K562 (cell line): Measurements from ENCODE around the gene TRMT44. TPM values are rescaled to one million over a fixed set of nuclear protein-coding genes. Genes with fewer than 3 reads are reported as not detected.

Experiments
- ARID2 ChIP-seq: fragments of 450-650 bp; IDR thresholded peaks from 2 replicates; pipeline ENCODE4 v1.6.1; 2017; ENCODE audit warnings: antibody characterized with exemption, mild to moderate bottlenecking
- BCOR ChIP-seq: fragments of 450-650 bp; IDR thresholded peaks from 2 replicates; pipeline ENCODE4 v1.6.1; 2016
- CHD1 ChIP-seq: fragments of 200-600 bp; sonication (generic); IDR thresholded peaks from one replicate; pipeline ENCODE4 v1.6.1; 2012; ENCODE audit warnings: mild to moderate bottlenecking, moderate library complexity, low read length, inconsistent platforms
- CTCF ChIP-seq, 3 experiments: IDR thresholded peaks in 2 of 3; conservative IDR thresholded peaks in 1 of 3; 2 replicates each; pipeline ENCODE4 v1.5.1; 2011 to 2012; ENCODE audit warnings: low read length in 3 of 3, mild to moderate bottlenecking in 3 of 3, control low read depth in 2 of 3, improper control_type of control experiment in 1 of 3, inconsistent platforms in 1 of 3, low read depth in 1 of 3, mixed read lengths in 1 of 3, moderate library complexity in 1 of 3; ENCODE audit not compliant: insufficient read depth in 2 of 3
- GTF2B ChIP-seq: IDR thresholded peaks from 2 replicates; pipeline ENCODE4 v1.6.1; 2011; ENCODE audit not compliant: insufficient read length; ENCODE audit errors: extremely low read depth
- HDAC2 ChIP-seq: fragments of 450-650 bp; IDR thresholded peaks from 2 replicates; pipeline ENCODE4 v1.6.1; 2016; ENCODE audit warnings: mild to moderate bottlenecking
- HES1 ChIP-seq: fragments of 450-650 bp; IDR thresholded peaks from 2 replicates; pipeline ENCODE4 v1.6.1; 2016; ENCODE audit warnings: low read depth, mild to moderate bottlenecking, moderate library complexity
- HNRNPK ChIP-seq: fragments of 200-400 bp; formaldehyde crosslinking; IDR thresholded peaks from one replicate; pipeline ENCODE4 v1.6.1; 2018; ENCODE audit warnings: mild to moderate bottlenecking, low read depth, low read length; ENCODE audit not compliant: poor library complexity, severe bottlenecking
- KDM1A ChIP-seq, 2 experiments: fragments of 450-650 bp; IDR thresholded peaks; 2 replicates each; pipeline ENCODE4 v1.6.1; 2016; ENCODE audit warnings: mild to moderate bottlenecking in 2 of 2
- MITF ChIP-seq: IDR thresholded peaks from 2 replicates; pipeline ENCODE4 v1.6.1; 2014; ENCODE audit warnings: antibody characterized with exemption
- PHF21A ChIP-seq: fragments of 450-650 bp; IDR thresholded peaks from 2 replicates; pipeline ENCODE4 v1.6.1; 2017; ENCODE audit warnings: low read depth, borderline replicate concordance
- RBM25 ChIP-seq: fragments of 200-400 bp; formaldehyde crosslinking; IDR thresholded peaks from 2 replicates; pipeline ENCODE4 v1.6.1; 2018; ENCODE audit warnings: low read length, low read depth, moderate library complexity; ENCODE audit not compliant: severe bottlenecking
- SFPQ ChIP-seq: fragments of 200-400 bp; formaldehyde crosslinking; IDR thresholded peaks from 2 replicates; pipeline ENCODE4 v1.6.1; 2017; ENCODE audit warnings: mild to moderate bottlenecking, low read depth, low read length, moderate library complexity
- SMARCA5 ChIP-seq: fragments of 450-650 bp; IDR thresholded peaks from 2 replicates; pipeline ENCODE4 v1.6.1; 2016
- TAF7 ChIP-seq: fragments of 450-650 bp; IDR thresholded peaks from 2 replicates; pipeline ENCODE4 v1.6.1; 2016; ENCODE audit warnings: missing genetic modification characterization, missing compliant biosample characterization
- TCFL5 ChIP-seq: fragments of 250-450 bp; sonication (Bioruptor Pico); conservative IDR thresholded peaks from 2 replicates; pipeline ENCODE4 v1.6.1; 2021; ENCODE audit warnings: mild to moderate bottlenecking, moderate library complexity, matching md5 sums
- ZFP36 ChIP-seq: fragments of 150-350 bp; IDR thresholded peaks from 2 replicates; pipeline ENCODE4 v1.6.1; 2018; ENCODE audit warnings: low read length, low read depth; ENCODE audit not compliant: partially characterized antibody
- ZNF12 ChIP-seq: sonication (generic); formaldehyde crosslinking; IDR thresholded peaks from 2 replicates; pipeline ENCODE4 v1.4.0; 2020; ENCODE audit warnings: mild to moderate bottlenecking, missing genetic modification reagents
- ZNF174 ChIP-seq: fragments of 250-450 bp; sonication (Bioruptor Pico); IDR thresholded peaks from 2 replicates; pipeline ENCODE4 v1.4.0; 2020; ENCODE audit warnings: mild to moderate bottlenecking
- ZNF217 ChIP-seq: sonication (generic); formaldehyde crosslinking; IDR thresholded peaks from 2 replicates; pipeline ENCODE4 v1.8.0; 2022; ENCODE audit warnings: mild to moderate bottlenecking, missing genetic modification reagents
- ZNF445 ChIP-seq: fragments of 250-450 bp; sonication (Bioruptor Pico); IDR thresholded peaks from 2 replicates; pipeline ENCODE4 v1.4.0; 2020; ENCODE audit warnings: low read depth, mild to moderate bottlenecking, moderate library complexity
- ZNF584 ChIP-seq: fragments of 200-800 bp; sonication (Bioruptor generic); IDR thresholded peaks from 2 replicates; pipeline ENCODE4 v1.6.1; 2016; ENCODE audit warnings: low read depth, mild to moderate bottlenecking, missing genetic modification characterization, missing compliant biosample characterization
- ZNF79 ChIP-seq: fragments of 250-450 bp; sonication (Bioruptor Pico); IDR thresholded peaks from 2 replicates; pipeline ENCODE4 v1.4.0; 2020; ENCODE audit warnings: low read depth, mild to moderate bottlenecking, moderate library complexity
- ZZZ3 ChIP-seq: fragments of 450-650 bp; IDR thresholded peaks from 2 replicates; pipeline ENCODE4 v1.6.1; 2016; ENCODE audit warnings: antibody characterized with exemption, mild to moderate bottlenecking, moderate library complexity
- polyA plus RNA-seq, 8 experiments: library from polyadenylated mRNA; depleted of rRNA in 4 of 8; stranded (reverse) in 5 of 8; unstranded in 3 of 8; fragments of >200 nt; fragmentation: Nextera tagmentation in 2 of 8; fragmentation: Illumina TruSeq in 1 of 8; extraction: Ambion mirVana in 2 of 8; extraction: Trizol in 1 of 8; gene quantifications; 2 replicates each; pipeline versions ENCODE4 v1.2.1 to v1.2.3, GENCODE V29; 2011 to 2014; ENCODE audit warnings: inconsistent platforms in 1 of 8, missing spikeins in 1 of 8
- total RNA-seq, 7 experiments: library from RNA; depleted of rRNA in 6 of 7; stranded (reverse); fragments of >200 nt in 6 of 7; fragmentation: Illumina TruSeq in 2 of 7; extraction: Trizol in 2 of 7; gene quantifications; 2 replicates each; pipeline versions ENCODE4 v1.2.1 to v1.2.3, GENCODE V29; 2011 to 2021; ENCODE audit warnings: low replicate concordance in 1 of 7

Gene TRMT44
- total and polyA plus RNA-seq, 9 of the 15 experiments (the other 6 are each of a cell fraction or from before 2014, with no cell fraction given): 1.2 to 18.6 (median 10.0) TPM

- no peak for TF ChIP-seq SFPQ
- TF ChIP-seq ZNF217 (CRISPR knock-in tag): no peak
- TF ChIP-seq MITF: no peak
- TF ChIP-seq ZZZ3: no peak
- TF ChIP-seq GTF2B: no peak
- no peak for TF ChIP-seq PHF21A
- no peak for TF ChIP-seq CTCF (IDR thresholded peaks at IDR 0.05 in 2 of 3, conservative IDR thresholded peaks at IDR 0.05 in 1 of 3; ENCODE audit: insufficient read depth in 2 of 3, low read depth in 1 of 3, low read length in 3 of 3)
- no peak for TF ChIP-seq HNRNPK
- peak; percentile 86 for TF ChIP-seq RBM25
- no peak for TF ChIP-seq ARID2
- 0 out of 4 replicates have a peak, but pooled peaks of 1 of the 2 experiments have one; percentile 34 for TF ChIP-seq KDM1A (IDR thresholded peaks at IDR 0.05)
- peak; percentile 63; the same call in 1 of the 2 replicates for TF ChIP-seq HDAC2
- no peak for TF ChIP-seq ZNF584 (CRISPR knock-in tag)
- TF ChIP-seq SMARCA5: peak; percentile 62; the same call in 1 of the 2 replicates
- TF ChIP-seq HES1: no peak
- TF ChIP-seq BCOR: peak; percentile 81
- no peak for TF ChIP-seq CHD1
- no peak for TF ChIP-seq ZNF445 (CRISPR knock-in tag)
- TF ChIP-seq TAF7 (tag): no peak
- TF ChIP-seq ZNF79 (CRISPR knock-in tag): no peak
- no peak for TF ChIP-seq ZNF12 (CRISPR knock-in tag)
- peak; percentile 78 for TF ChIP-seq ZFP36
- no peak for TF ChIP-seq TCFL5 (CRISPR knock-in tag)
- no peak for TF ChIP-seq ZNF174 (CRISPR knock-in tag)
Measured at GRCh38 chr4:8494983-8495548, 54.5 kb downstream of the TRMT44 start (continued).
